Measurements from ENCODE around the gene RMND5A.
A peak's percentile ranks its signal among the peaks of the same experiment; 100 is the strongest.
"Not testable (repeated sequence)": the region's sequence is repeated elsewhere in the genome, so short reads cannot be mapped to it uniquely, and the experiment has no call there.

The RMND5A gene, protein sequence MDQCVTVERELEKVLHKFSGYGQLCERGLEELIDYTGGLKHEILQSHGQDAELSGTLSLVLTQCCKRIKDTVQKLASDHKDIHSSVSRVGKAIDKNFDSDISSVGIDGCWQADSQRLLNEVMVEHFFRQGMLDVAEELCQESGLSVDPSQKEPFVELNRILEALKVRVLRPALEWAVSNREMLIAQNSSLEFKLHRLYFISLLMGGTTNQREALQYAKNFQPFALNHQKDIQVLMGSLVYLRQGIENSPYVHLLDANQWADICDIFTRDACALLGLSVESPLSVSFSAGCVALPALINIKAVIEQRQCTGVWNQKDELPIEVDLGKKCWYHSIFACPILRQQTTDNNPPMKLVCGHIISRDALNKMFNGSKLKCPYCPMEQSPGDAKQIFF

DNA sequence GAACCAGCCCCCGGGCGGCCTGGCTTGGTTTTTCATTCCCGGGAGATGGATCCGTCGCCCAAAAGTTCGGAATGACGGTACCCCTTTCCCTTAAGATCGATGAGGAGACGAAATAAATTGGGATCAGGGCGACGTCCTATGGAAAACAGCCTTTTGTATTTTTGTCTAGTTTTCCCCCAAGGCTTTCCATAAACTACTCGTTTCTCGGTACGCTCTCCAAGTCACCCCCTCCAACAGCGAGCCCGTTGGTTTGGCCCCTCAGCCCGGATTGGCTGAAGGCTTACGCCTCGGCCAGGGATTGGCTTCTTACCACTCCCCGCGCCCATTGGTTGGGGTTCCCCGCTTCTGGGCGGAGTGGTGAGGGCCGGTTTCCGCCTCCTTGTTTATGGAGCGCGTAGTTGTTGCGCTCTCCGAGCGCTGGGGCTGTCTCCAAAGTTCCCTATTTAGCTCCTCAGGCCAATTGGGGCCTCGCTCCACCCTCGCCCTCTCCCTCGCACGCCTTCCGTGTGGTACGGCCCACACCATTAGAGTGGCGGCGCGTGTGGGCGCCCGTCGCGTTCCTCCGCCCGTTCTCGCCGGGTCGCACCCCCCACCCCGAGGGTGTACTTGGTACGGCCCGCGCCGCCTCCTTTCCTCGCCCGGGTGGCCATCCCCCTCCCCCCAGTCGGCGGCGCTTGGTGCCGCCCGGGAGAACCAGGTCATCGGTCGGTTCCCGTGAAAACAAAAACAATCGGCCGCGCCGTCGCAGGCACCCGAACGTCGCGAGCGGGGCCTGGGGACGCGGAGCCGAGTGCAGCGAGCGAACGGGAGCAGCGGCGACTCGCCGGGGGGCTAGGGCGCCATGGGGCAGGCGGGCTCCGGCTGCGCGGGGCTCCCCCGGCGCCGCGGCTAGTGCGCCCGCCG, at the start of gene RMND5A:
RMND5A (plus strand) TSS at position 655 of the 903 bp plus-strand sequence. CDS start 377 bp downstream, outside the sequence.
- DNase-seq: peak; percentile 80

DNA sequence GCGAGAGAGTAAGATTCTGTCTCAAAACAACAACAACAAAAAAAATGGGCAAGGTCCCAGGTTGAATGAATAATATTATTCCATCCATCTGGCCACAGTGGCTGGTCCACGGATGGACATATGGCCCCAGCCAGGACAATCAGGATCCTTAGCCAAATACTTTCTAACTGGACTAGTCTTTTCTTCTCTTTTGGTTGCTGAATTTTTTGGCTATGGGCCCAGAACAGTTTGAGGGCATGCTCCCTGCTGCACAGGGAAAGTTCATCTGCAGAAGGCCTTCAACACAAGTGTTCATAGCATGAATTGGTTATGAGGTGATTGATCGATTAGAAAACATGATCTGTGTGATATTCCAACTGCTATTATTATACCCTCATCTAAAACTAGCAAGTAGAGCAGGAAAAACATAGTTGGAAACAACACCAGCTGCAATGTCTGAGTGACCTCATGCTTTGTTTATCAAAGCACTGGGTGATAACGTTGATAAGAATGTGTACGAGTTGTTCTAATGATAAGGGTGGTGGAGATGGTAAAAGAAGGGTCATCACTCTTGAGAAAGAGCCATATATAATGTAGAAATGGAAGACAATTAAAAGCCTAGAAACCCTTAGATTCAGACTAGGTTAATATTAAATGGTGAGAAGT, 48.6 kb upstream of the RMND5A start:
- no peak for DNase-seq

DNA sequence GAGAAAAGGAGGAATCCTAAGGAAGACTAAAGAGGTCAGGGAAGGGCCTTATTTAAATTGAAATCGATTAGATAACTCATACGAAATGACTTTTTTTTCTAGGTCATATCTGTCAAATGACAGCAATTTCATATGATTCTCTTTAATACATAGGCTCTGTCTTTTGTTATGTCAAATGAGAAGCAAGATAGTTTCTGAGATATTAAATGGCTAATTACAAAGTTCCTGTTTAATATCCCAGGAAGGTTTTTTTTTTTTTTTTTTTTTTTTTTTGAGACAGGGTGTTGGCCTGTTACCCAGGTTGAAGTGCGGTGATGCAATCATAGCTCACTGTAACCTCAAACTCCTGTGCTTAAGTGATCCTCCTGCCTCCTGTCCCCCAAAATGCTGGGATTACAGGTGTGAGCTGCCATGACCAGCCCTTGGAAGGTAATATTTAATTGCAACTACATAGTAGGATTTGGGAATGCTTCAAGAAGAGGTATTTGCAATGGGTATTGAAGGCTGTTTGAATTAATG, 48.0 kb upstream of the RMND5A start:
- DNase-seq: no peak

DNA sequence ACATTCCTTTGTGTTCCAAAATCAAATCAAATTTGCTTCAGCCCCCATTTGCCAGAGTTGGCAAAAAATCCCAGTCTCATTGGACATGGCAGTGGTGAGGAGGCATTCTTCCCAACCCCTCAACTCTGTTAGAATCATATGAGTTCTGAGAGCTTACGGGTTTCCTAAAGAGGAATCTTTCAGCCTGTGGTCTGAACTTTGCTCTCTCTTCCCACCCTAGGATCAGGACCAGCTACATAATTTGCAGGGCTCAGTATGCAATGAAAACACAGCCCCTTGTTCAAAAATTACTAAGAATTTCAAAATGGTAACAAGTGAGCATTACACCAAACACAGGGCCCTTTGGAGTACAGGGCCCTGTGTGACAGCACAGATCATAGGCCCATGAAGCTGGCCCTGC, 47.1 kb upstream of the RMND5A start:
- DNase-seq: no peak

DNA sequence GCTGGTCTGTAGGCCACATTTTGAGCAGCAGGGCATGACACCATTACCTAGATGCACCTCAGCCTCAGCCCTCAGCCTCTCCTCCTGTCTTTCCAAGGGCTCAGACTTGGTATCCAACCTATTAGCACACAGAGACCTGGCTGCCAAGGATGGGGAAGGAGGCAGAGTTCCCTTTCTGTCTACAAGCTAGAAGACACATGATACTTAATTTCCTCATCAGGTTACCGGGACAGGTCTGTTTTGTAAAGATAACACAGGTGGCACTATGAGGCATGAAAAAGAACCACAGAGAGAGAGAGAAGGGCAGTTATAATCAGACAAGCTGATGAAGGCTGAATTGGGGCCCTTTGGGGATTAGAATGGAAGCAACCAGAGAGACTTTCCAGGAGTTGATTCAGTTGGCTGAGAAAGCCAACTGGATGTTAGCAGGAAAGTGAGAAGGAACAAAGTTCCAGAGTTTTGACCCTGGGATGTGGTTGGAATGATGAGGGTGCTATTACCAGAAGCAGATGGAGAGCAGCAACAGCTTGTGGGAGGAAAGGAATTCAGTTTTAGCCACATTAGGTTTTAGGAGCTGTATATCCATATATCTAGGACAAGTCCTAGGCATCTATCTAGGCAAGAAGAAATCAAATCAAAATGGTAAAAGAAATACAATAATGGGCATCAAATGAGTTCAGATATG, 46.0 kb upstream of the RMND5A start:
- no peak for DNase-seq

DNA sequence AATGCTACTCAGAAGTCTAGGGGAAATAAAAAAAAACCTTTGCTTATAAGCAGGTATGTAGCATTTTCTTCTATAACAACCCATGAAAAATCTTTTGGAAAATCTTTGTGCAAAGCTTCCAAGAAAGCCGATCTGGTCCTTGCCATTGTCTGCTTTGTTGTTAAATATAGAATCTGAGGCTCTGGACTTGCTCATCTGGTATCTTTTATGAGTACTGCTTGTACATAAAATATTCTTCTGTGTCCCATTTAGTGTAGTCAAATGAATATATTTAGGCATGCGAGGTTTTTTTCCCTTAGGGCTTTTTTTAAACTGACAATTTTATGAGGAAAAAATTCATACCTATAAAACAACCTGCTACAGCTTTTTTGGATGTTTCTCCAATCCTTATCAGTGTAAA, 45.0 kb upstream of the RMND5A start:
- no peak for DNase-seq

DNA sequence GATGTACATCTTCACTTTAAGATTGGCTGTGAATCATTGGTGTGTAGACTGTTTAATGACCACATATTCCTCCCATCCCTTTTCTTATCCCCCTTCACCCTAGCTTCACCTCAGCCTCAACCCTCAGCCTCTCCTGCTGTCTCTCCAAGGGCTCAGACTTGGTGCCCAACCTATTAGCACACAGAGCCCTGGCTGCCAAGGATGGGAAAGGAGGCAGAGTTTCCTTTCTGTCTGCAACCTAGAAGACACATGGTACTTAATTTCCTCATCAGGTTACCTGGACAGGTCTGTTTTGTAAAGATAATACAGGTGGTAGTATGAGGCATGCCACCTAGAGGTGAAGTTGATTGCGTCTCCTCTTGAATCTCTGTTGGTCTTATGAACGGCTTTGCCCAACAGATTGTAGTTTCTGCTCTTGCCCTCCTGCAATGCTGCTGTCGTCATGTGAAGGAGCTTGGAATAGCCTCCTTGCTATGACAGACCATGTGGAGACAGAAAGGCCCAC, 44.5 kb upstream of the RMND5A start:
- DNase-seq: no peak

DNA sequence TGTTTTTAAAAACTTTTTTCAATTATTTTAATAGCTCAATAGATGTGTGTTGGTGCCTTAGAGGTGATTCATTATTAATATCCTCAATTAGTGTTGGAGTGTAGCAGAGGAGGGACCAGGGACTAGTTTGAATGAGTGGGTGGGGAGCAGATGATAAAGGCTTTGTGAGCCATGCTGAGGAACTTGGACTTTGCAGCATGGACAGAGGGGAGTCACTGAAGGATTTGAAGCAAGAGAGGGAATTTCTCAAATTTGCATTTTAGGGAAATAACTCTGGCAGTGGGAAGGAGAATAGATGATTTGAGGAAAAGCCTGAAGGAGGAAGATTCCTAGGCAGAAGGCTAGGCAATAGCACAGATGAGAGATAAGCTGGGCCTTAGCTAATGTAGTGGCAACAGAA, 42.3 kb upstream of the RMND5A start:
- DNase-seq: no peak

DNA sequence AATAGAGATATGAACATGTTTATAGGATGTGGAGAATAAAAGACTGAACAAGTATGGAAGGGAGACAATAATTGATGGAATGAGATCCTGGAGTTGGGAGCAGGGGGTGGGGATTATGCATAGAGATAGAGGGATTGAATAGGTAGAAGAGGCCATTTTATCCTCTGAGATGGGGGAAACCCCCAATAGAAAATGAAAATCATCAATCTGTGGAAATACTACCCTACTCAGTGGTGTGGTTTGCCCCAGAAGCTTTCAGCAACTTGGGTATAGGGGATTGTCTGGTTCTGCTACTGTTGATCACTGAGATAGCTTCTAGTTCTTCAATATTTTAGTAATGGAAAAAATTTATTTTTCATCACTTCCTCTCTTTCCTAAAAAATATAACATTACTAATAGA, 41.1 kb upstream of the RMND5A start:
- DNase-seq: no peak

DNA sequence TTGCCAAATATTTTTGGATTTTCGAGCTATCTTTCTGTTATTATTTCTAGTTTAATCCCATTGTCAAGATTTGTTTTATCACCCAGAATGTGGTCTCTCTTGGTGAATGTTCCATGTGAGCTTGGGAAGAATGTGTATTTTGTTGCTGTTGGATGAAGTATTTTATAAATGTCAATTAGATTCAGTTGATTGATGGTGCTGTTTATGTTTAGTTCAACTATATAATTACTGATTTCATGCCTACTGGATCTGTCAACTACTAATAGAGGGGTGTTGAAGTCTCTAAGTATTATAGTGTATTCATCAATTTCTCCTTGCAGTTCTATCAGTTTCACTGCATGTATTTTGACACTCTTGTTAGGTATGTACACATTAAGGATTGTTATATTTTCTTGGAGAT, 34.7 kb upstream of the RMND5A start:
- no peak for DNase-seq

DNA sequence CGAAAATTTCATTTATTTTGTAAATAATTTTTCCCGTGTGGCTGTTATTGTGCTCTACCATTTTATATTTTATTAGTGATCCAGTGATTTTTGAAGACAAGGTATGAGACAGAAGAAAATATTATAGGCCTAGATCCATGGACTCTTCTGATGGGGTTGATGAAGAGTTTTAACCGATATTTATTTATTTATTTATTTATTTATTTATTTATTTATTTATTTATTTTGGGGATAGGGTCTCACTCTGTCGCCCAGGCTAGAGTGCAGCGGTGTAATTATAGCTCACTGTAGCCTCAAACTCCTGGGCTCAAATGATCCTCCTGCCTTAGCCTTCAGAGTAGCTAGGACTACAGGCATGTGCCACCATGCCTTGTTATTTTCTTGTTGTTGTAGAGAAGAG, 33.6 kb upstream of the RMND5A start:
- DNase-seq: no peak

DNA sequence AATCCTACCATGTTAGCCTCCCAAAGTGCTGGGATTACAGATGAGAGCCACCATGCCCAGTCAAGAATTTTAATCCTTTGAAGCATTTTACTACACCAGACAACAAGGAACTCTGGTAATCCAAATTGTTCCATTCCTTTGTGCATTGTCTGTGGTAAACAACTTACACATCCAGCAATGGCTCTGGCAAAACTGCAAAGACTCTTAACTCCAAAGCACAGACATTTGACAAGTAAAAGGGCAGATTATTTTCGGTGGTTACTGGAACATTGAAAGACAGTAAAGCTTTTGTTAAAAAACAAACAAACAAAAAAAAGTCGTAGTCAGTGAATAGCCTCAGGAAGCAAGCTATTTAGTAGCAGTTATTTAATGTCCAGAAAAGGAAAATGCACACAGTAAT, 33.2 kb upstream of the RMND5A start:
- no peak for DNase-seq

DNA sequence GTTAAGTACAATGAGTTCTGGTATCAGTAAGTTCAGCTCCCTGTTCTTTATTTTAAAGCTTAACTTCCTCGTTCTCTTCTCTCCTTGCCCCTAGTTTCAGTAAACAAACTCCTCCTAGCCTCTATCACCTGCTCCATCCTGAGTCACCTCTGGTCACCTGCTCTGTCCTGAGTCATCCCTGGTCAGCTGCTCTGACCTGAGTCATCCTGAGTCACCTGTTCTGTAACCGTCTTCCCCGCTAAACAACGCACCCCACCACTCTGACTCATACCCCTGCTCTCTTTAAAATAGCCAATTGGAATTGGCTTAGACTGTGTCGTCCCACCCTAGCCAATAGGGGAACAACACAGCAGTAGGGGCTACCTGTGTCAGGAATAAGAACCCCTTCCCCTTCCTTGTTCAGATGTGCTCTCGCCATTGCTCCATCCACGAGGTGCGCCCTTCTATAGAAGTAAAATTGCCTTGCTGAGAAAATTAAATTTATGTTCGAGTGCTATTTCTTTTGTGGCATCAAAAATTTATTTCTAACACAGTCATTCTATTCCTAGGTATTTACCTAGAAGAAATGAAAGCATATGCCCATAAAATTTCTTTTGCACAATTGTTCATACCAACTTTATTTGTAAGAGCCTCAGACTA, 24.9 kb upstream of the RMND5A start:
- no peak for DNase-seq

DNA sequence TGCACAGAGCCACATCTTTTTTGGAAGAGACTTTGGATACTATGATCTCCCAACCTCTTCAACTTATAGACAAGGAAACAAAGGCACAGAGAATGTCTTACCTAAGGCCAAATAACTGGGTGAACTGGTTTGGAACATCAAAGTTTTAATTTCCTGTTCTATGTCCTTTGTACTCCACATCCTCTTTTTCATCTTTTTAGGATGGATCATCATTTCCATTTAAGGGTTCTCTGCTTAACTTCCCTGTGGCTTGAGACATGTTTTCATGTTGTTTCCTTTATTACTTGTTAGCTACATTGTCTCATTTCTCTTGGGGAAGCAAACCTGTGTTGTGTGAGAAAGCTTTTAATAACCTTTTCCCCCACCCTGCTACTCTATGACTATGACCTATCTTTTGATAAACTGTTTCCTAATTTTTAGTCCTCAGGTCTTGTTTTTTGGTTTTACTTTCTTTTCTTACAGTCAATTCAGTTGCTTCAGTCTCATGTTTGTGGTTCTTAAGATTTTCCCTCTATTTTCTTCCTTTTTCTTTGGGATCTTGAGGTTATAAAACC, 22.5 kb upstream of the RMND5A start:
- no peak for DNase-seq

DNA sequence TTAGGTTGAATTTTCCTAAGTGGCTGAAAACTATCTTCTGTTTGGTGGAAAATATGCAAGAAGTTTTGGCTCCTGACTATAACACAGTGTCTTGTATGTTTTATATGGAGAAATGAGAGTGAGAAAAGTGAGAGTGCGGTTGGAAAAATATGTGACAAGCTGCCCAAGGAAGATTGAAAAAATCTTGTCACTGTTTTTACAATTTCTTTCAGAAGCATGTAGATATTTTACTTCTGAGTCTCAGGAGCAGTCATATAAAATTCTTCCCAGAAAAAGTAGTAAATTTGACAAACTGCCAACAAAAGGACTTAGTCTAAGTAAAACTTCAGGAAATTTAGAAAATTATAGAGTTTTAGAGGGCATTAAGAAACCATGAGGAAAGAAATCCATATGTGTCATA, 19.4 kb upstream of the RMND5A start:
- DNase-seq: no peak

DNA sequence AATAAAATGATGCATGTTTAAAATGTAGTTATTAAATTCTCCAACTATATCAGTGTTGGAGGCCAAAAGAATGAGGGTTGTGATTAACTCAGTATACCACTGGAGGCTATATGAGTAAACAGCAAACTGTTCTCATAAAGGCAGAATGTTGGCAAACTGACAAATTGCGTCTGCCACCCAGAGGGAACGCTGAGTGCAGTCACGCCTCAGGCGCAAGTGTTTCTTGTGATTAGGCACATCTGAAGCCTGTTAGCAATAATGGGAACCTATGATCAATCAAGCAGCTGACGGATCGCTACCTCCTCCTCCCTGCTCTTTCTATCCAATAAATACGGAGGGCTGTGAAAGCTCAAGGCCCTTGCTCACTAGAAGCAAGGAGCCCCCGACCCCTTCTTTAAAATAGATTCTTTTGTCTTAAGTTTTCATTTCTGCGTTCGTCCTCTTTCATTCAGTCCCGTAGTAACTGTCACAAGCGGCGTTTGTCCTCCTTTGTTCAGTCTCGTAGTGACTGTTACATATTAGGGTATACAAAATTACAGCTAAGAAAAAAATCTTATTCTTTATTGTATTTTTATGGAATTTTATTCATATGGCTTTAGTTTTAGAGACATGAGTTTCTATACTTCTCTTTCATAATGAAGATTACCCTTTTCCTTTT, 16.3 kb upstream of the RMND5A start:
- DNase-seq: no peak

DNA sequence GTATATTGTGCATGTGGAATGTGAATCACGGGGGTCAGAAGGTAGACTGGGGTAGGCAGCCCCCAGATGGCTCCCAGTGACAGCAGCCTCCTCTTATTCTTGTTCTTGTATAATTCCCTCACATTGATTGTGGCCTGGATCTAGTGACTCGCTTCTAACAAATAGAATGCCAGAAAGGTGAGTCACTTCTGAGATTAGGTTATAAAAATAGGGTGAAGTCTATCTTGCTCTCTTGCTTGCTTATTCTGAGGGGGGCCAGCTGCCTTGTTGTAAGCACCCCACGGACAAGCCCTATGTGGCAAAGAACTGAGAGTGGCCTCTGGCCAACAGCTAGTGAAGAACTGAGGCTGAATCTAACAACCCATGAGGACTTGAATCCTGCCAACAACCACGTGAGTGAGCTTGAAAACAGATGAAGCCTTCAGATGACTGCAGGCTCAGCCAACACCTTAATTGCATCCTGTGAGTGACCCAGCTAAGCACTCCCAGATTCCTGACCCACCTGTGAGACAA, 15.6 kb upstream of the RMND5A start:
- no peak for DNase-seq

DNA sequence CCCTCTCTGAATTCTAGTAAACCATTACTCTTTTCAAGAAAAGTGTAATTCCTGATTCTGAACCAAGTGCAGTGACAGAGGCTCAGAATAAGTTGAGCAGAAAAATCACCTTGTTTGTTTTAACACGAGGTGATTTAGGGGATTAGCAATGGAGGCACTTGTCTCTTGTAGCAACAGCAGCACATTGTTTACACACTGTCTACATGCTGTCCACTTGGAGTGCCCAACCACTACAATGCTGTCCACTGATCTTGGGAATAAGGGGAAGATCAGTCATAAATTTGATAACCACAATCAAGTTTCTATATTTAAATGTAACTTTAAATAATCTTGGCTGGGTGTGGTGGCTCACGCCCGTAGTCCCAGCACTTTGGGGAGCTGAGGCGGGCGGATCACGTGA, 13.9 kb upstream of the RMND5A start:
- no peak for DNase-seq

DNA sequence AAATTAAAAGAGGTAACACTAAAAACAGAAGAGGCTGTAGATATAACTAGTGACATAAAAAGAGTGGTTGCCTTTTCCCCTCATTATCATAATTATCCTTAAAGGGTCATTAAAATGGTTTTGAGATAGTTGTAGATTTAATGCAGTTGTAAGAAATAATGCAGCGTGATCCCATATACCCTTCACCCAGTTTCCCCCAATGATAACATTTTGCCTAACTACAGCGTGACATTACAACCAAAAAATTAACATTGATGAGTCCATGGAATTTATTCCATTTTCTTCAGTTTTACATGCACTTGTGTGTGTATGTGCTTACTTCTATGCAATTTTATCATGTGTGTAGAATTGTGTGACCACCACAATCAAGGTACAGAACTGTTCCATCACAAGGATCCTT, 13.2 kb upstream of the RMND5A start:
- DNase-seq: no peak

DNA sequence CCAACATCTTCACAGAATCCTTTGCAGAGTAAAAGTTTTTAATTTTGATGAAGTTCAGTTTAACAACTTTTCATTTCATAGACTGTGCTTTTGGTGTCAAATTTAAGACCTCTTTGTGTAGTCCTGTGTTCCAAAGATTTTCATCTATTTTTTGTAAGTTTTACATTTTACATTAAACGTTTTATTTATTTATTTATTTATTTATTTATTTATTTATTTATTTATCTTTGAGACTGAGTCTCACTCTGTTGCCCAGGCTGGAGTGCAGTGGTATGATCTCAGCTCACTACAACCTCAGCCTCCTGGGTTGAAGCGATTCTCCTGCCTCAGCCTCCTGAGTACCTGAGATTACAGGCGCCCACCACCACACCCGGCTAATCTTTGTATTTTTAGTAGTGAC, 12.0 kb upstream of the RMND5A start:
- DNase-seq: not testable (repeated sequence)
